Stimulated activated CD4-positive, alpha-beta T cell treated with anti-CD3 and anti-CD28 coated beads, Interleukin-12 subunit alpha, Interleukin-12 subunit beta, amount 100 ng/mL, for 24 hours (primary cell): ENCODE results near the gene ADGRA3.

Source experiments
- DNase-seq, 2 experiments: peaks; one replicate each; pipeline ENCODE4 v3.0.0-alpha.2; 2020; ENCODE audit warnings: low read depth in 2 of 2

Gene ADGRA3

GRCh38 chr4:22515888-22516541 lies at the start of gene ADGRA3:
Gene ADGRA3 (minus strand): TSS chr4:22516066. CDS start chr4:22515784, 282 bp downstream.
- DNase-seq, result peak; percentile 23 to 43

- DNase-seq, result no peak
These were observed 40.6 kb upstream of the ADGRA3 start for GRCh38 chr4:22556495-22556894.

GRCh38 chr4:22554670-22555069 lies 38.8 kb upstream of the ADGRA3 start:
- no peak for DNase-seq

GRCh38 chr4:22553560-22553959 lies 37.7 kb upstream of the ADGRA3 start:
- DNase-seq, result no peak

GRCh38 chr4:22552812-22553211 lies 36.9 kb upstream of the ADGRA3 start:
- DNase-seq, result no peak

- DNase-seq, result no peak
These were observed 35.7 kb upstream of the ADGRA3 start for GRCh38 chr4:22551550-22551949.

- DNase-seq, result no peak
These were observed 30.4 kb upstream of the ADGRA3 start for GRCh38 chr4:22546299-22546698.

- DNase-seq, result no peak
These were observed 23.4 kb upstream of the ADGRA3 start for GRCh38 chr4:22539251-22539650.

GRCh38 chr4:22537864-22538263 lies 22.0 kb upstream of the ADGRA3 start:
- DNase-seq, result no peak

GRCh38 chr4:22534374-22534773 lies 18.5 kb upstream of the ADGRA3 start:
- DNase-seq, result no peak

GRCh38 chr4:22532896-22533295 lies 17.0 kb upstream of the ADGRA3 start:
- no peak for DNase-seq

GRCh38 chr4:22532117-22532516 lies 16.3 kb upstream of the ADGRA3 start:
- DNase-seq, result no peak

- DNase-seq, result no peak
These were observed 15.6 kb upstream of the ADGRA3 start for GRCh38 chr4:22531311-22532019.

GRCh38 chr4:22524895-22525294 lies 9.0 kb upstream of the ADGRA3 start:
- DNase-seq, result no peak

GRCh38 chr4:22522706-22523501 lies 7.0 kb upstream of the ADGRA3 start:
- no peak for DNase-seq

GRCh38 chr4:22522206-22522605 lies 6.3 kb upstream of the ADGRA3 start:
- DNase-seq, result no peak

GRCh38 chr4:22521240-22521639 lies 5.4 kb upstream of the ADGRA3 start:
- DNase-seq, result no peak

- DNase-seq, result peak; percentile 12 to 38
These were observed 550 bp downstream of the ADGRA3 start for GRCh38 chr4:22515145-22515887.

- DNase-seq, result no peak
These were observed 1.4 kb downstream of the ADGRA3 start for GRCh38 chr4:22514481-22514880.

GRCh38 chr4:22514001-22514400 lies 1.9 kb downstream of the ADGRA3 start:
- no peak for DNase-seq

- DNase-seq, result no peak
These were observed 3.6 kb downstream of the ADGRA3 start for GRCh38 chr4:22512306-22512705.

GRCh38 chr4:22510750-22511149 lies 5.1 kb downstream of the ADGRA3 start:
- no peak for DNase-seq
